OCI-LY7 (cell line): ENCODE measurements around the gene FOXF1. TPM values are rescaled to one million over a fixed set of nuclear protein-coding genes. Genes with fewer than 3 reads are reported as not detected.

Experiments used
- BruUV-seq: library from RNA; stranded (reverse); fragments of 400-500 nt; replicated peaks from 2 replicates; lab custom pipeline; 2021; lab: Mats Ljungman, UMichigan
- CTCF ChIA-PET: fragments of 300-600 bp; sonication (Branson Sonifier 250); formaldehyde crosslinking; loops from one replicate; lab custom pipeline; 2022; ENCODE audit warnings: antibody characterized with exemption; ENCODE audit not compliant: unreplicated experiment; lab: Charles Lee
- POLR2A ChIA-PET: fragments of 300-600 bp; sonication (Branson Sonifier 250); formaldehyde crosslinking; loops from one replicate; lab custom pipeline; 2022; ENCODE audit warnings: antibody characterized with exemption; lab: Charles Lee
- DNase-seq: peaks from one replicate; pipeline ENCODE4 v3.0.0-alpha.2; 2015; ENCODE audit warnings: low spot score
- H2AFZ ChIP-seq: fragments of 200-600 bp; sonication (generic), shearing (Covaris generic); 2 replicates; pipeline ENCODE4 v1.6.1; 2014; ENCODE audit warnings: mild to moderate bottlenecking, antibody characterized with exemption, low read length, moderate library complexity
- H3K27ac ChIP-seq: fragments of 200-600 bp; sonication (generic); 2 replicates; pipeline ENCODE4 v1.5.1; 2014; ENCODE audit warnings: mixed run types, low read depth, mild to moderate bottlenecking, moderate library complexity, low read length, inconsistent platforms; ENCODE audit not compliant: poor library complexity, severe bottlenecking
- H3K36me3 ChIP-seq: fragments of 200-600 bp; sonication (generic); 2 replicates; pipeline ENCODE4 v1.6.1; 2014; ENCODE audit warnings: mild to moderate bottlenecking, antibody characterized with exemption, low read length, moderate library complexity, mixed read lengths; ENCODE audit not compliant: insufficient read depth
- H3K4me1 ChIP-seq: fragments of 200-600 bp; sonication (generic); 2 replicates; pipeline ENCODE4 v1.5.1; 2014; ENCODE audit warnings: mild to moderate bottlenecking, low read length; ENCODE audit not compliant: insufficient read depth, poor library complexity, severe bottlenecking
- H3K4me2 ChIP-seq: fragments of 200-600 bp; sonication (generic); 2 replicates; pipeline ENCODE4 v1.6.1; 2014; ENCODE audit warnings: mild to moderate bottlenecking, low read length
- H3K4me3 ChIP-seq: fragments of 200-600 bp; sonication (generic); 2 replicates; pipeline ENCODE4 v1.5.1; 2014; ENCODE audit warnings: mild to moderate bottlenecking, low read depth, low read length; ENCODE audit not compliant: poor library complexity, severe bottlenecking
- H3K79me2 ChIP-seq: fragments of 200-600 bp; sonication (generic); 2 replicates; pipeline ENCODE4 v1.6.1; 2016; ENCODE audit warnings: low read depth, mild to moderate bottlenecking, low read length, moderate library complexity, mixed read lengths; ENCODE audit not compliant: insufficient read depth
- H3K9me2 ChIP-seq: fragments of 200-600 bp; sonication (generic); 2 replicates; pipeline ENCODE4 v1.6.1; 2016; ENCODE audit warnings: mild to moderate bottlenecking, low read length, mixed read lengths; ENCODE audit not compliant: insufficient read depth
- H3K9me3 ChIP-seq: fragments of 200-600 bp; sonication (generic); 2 replicates; pipeline ENCODE4 v1.6.1; 2014; ENCODE audit warnings: mild to moderate bottlenecking, mixed run types, low read length, mixed read lengths
- H4K20me1 ChIP-seq: fragments of 200-600 bp; sonication (generic); 2 replicates; pipeline ENCODE4 v1.6.1; 2014; ENCODE audit warnings: mild to moderate bottlenecking, antibody characterized with exemption, low read length, moderate library complexity, mixed read lengths; ENCODE audit not compliant: insufficient read depth
- CTCF ChIP-seq: fragments of 200-600 bp; sonication (generic); conservative IDR thresholded peaks from 2 replicates; pipeline ENCODE4 v1.5.1; 2014; ENCODE audit warnings: mild to moderate bottlenecking, antibody characterized with exemption, low read length, moderate library complexity, mixed read lengths
- EZH2phosphoT487 ChIP-seq: fragments of 200-600 bp; sonication (generic); IDR thresholded peaks from 2 replicates; pipeline ENCODE4 v1.6.1; 2018; ENCODE audit warnings: low read depth, borderline replicate concordance, mild to moderate bottlenecking, mixed run types, antibody characterized with exemption, low read length, moderate library complexity, mixed read lengths
- intact Hi-C: fragments of 100-400 bp; cut with micrococcal nuclease; formaldehyde crosslinking; loops from one replicate; pipeline ENCODE4 v1.10.0; 2022; ENCODE audit not compliant: unreplicated experiment
- total RNA-seq, 2 experiments: library from RNA; depleted of rRNA in 1 of 2; stranded (reverse); fragments of >200 nt in 1 of 2; shearing (Covaris generic) in 1 of 2; gene quantifications; 2 replicates each; pipeline ENCODE4 v1.2.3, GENCODE V29; 2014 to 2022

Gene FOXF1
- total RNA-seq, 2 experiments from 2014 or later = not detected

DNA sequence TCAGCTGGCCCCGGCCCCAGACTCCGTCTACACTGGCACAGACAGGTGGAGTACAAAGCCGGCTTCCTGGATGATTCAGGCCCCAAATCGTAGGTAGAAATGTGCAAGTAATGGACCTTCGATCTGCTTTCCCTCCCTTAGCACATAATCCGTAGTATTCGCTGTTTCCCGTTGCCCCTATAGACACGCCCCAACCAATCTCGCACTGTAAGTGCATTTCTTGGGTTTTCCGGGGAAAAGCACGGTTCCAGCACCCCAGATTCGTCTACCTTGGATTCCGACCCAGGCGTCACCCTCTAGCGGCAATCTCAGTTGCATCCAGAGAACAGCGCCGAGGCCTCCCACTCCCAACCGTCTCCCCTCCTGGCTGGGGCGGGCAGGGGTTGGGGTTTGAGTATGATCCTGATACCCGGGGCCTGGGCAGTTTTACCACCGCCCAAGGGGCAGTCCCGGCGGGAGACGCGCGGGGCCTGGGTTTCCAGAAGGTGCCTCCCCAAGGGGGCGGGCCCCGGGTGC, 12.1 kb upstream of the FOXF1 start:
- no peak overlapping the region for H3K4me2 ChIP-seq
- no peak overlapping the region for H3K4me3 ChIP-seq
- ChIA-PET CTCF (no interaction called here), POLR2A (no interaction called here)
- DNase-seq = no peak
- H3K4me1 ChIP-seq = no peaks in the 10 kb centered on the region
- no peaks in the 10 kb centered on the region for H3K9me3 ChIP-seq
- no peak overlapping the region for H3K27ac ChIP-seq
- H3K79me2 ChIP-seq = no peaks in the 10 kb centered on the region
- H3K36me3 ChIP-seq = no peaks in the 10 kb centered on the region
- TF ChIP-seq CTCF (no peak), EZH2phosphoT487 (no peak)
- H3K9me2 ChIP-seq = no peaks in the 10 kb centered on the region
- BruUV-seq = no TSS peak
- intact Hi-C loops = no loop called here
- H2AFZ ChIP-seq = no peak overlapping the region
- H4K20me1 ChIP-seq = no peaks in the 10 kb centered on the region

DNA sequence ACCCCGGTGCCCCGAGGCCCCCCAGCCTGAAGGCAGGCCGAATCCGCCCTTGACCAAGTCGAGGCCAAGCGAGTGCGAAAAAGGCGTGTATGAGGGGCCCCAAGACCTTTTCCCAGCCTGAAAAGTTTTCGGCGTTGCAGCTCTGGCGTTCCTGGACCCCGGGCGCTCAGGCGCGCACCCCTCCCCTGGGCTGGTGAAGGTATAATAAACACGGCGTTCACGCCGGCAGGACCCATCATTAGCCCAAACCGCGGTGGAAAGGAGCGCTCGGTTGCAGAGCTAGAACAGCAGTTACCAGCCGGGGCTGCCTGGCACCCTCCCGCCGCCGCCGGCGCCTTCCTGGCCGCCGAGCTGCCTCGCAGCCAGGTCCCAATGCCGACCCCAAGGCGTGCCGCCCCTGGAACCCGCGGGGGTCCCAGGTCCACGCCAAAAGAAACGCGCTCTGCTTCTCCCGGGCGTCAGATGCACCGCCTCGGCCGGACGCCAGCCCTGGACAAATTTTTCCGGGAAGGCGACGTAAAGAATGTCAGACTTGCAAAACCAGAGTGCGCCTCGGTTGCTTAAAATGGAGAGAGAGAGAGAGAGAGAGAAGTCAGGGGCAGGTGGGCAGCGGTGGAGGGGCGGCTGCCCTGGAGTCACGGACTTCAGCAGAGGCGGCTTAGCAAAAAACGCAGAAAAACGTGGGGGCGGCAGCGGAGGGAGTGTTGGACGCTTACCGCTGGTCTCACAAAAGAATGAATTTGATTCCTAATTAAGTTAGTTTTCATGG, 11.5 kb upstream of the FOXF1 start:
- no peaks in the 10 kb centered on the region for H4K20me1 ChIP-seq

More for the DNA sequence above, 11.5 kb upstream of the FOXF1 start:
- H3K9me3 ChIP-seq = no peaks in the 10 kb centered on the region
- DNase-seq = no peak
- H2AFZ ChIP-seq = no peak overlapping the region
- no peak overlapping the region for H3K4me2 ChIP-seq
- BruUV-seq = no TSS peak
- intact Hi-C loops = no loop called here
- no peaks in the 10 kb centered on the region for H3K79me2 ChIP-seq
- TF ChIP-seq EZH2phosphoT487 = no peak
- no peak for TF ChIP-seq CTCF
- no peak overlapping the region for H3K27ac ChIP-seq
- no peaks in the 10 kb centered on the region for H3K36me3 ChIP-seq
- POLR2A ChIA-PET = no interaction called here
- H3K4me1 ChIP-seq = no peaks in the 10 kb centered on the region
- H3K4me3 ChIP-seq = no peak overlapping the region
- H3K9me2 ChIP-seq = no peaks in the 10 kb centered on the region
- CTCF ChIA-PET = no interaction called here
